Stimulated activated CD4-positive, alpha-beta T cell treated with anti-CD3 and anti-CD28 coated beads, Interleukin-4, amount 100 ng/mL, for 24 hours (primary cell): ENCODE results near the gene PDGFRB.

Experiments
- DNase-seq: peaks from one replicate; pipeline ENCODE4 v3.0.0-alpha.2; 2020

Gene PDGFRB

GRCh38 chr5:150126921-150127265 lies 28.8 kb downstream of the PDGFRB start:
- DNase-seq: no peak

GRCh38 chr5:150126199-150126920 lies 29.3 kb downstream of the PDGFRB start:
- no peak for DNase-seq

- no peak for DNase-seq
Measured at GRCh38 chr5:150125334-150125733, 30.3 kb downstream of the PDGFRB start.

- DNase-seq: no peak
Measured at GRCh38 chr5:150124596-150124995, 31.0 kb downstream of the PDGFRB start.

- DNase-seq: no peak
Measured at GRCh38 chr5:150124111-150124557, 31.5 kb downstream of the PDGFRB start.

GRCh38 chr5:150123542-150123941 lies 32.1 kb downstream of the PDGFRB start:
- DNase-seq: no peak

- DNase-seq: no peak
Measured at GRCh38 chr5:150122536-150123481, 32.8 kb downstream of the PDGFRB start.

- no peak for DNase-seq
Measured at GRCh38 chr5:150122158-150122510, 33.5 kb downstream of the PDGFRB start.

GRCh38 chr5:150121448-150122157 lies 34.0 kb downstream of the PDGFRB start:
- no peak for DNase-seq

GRCh38 chr5:150120617-150121447 lies 34.8 kb downstream of the PDGFRB start:
- DNase-seq: no peak

- DNase-seq: no peak
Measured at GRCh38 chr5:150120062-150120441, 35.6 kb downstream of the PDGFRB start.

GRCh38 chr5:150119421-150120061 lies 36.1 kb downstream of the PDGFRB start:
- DNase-seq: no peak

- no peak for DNase-seq
Measured at GRCh38 chr5:150118561-150119229, 37.0 kb downstream of the PDGFRB start.

GRCh38 chr5:150117945-150118560 lies 37.6 kb downstream of the PDGFRB start:
- no peak for DNase-seq

- no peak for DNase-seq
Measured at GRCh38 chr5:150116667-150117400, 38.8 kb downstream of the PDGFRB start.

- DNase-seq: no peak
Measured at GRCh38 chr5:150114773-150115408, 40.8 kb downstream of the PDGFRB start.

- DNase-seq: no peak
Measured at GRCh38 chr5:150114102-150114641, 41.5 kb downstream of the PDGFRB start.

GRCh38 chr5:150113047-150113744 lies 42.4 kb downstream of the PDGFRB start:
- DNase-seq: no peak
